Heart right ventricle (tissue), 16 donors: ENCODE results near the gene CACNG1. TPM values are rescaled to one million over a fixed set of nuclear protein-coding genes. Genes with fewer than 3 reads are reported as not detected.

Experiments used
- ATAC-seq, 8 donors: fragments of 200-7000 bp; cut with Tn5 transposase; one replicate each; pipeline ENCODE4 v1.9.1; 2020; ENCODE audit warnings: mild to moderate bottlenecking in 8 of 8, moderate library complexity in 8 of 8, moderate number of reproducible peaks in 1 of 8
- DNase-seq, 2 donors: peaks; one replicate each; pipeline ENCODE4 v3.0.0-alpha.2; 2020
- H3K27ac ChIP-seq, 10 donors: fragments of 200-600 bp; sonication (generic) in 2 of 10; one replicate each; pipeline versions ENCODE4 v1.5.0 to v1.8.0; 2020 to 2022; ENCODE audit warnings: mild to moderate bottlenecking in 3 of 10
- H3K27me3 ChIP-seq, 7 donors: fragments of 200-600 bp; one replicate each; pipeline ENCODE4 v1.8.0; 2021 to 2022; ENCODE audit warnings: mild to moderate bottlenecking in 2 of 7
- H3K36me3 ChIP-seq, 9 donors: fragments of 200-600 bp; sonication (generic) in 1 of 9; one replicate each; pipeline versions ENCODE4 v1.5.0 to v1.8.0; 2020 to 2022; ENCODE audit warnings: mild to moderate bottlenecking in 2 of 9
- H3K4me1 ChIP-seq, 9 donors: fragments of 200-600 bp; sonication (generic) in 1 of 9; one replicate each; pipeline versions ENCODE4 v1.5.0 to v1.8.0; 2020 to 2022; ENCODE audit warnings: mild to moderate bottlenecking in 4 of 9
- H3K4me3 ChIP-seq, 10 donors: fragments of 200-600 bp; sonication (generic) in 2 of 10; one replicate each; pipeline versions ENCODE4 v1.5.0 to v1.8.0; 2020 to 2022; ENCODE audit warnings: mild to moderate bottlenecking in 7 of 10, moderate library complexity in 2 of 10
- H3K9me3 ChIP-seq, 11 donors: fragments of 200-600 bp in 10 of 11; sonication (generic) in 2 of 11; one replicate each; pipeline versions ENCODE4 v1.5.0 to v1.8.0; 2013 to 2022; ENCODE audit warnings: mild to moderate bottlenecking in 2 of 11, control low read depth in 1 of 11, moderate library complexity in 1 of 11
- WGBS, 2 donors: extraction: QIAGEN DNeasy Blood & Tissue Kit; methylation state at CpG; one replicate each; pipeline ENCODE4 v1.1.7; 2013; ENCODE audit warnings: inconsistent platforms in 1 of 2; 5-methylcytosine and 5-hydroxymethylcytosine counted together
- intact Hi-C, 10 donors: fragments of 100-400 bp; cut with DNase I; formaldehyde crosslinking; loops; one replicate each; pipeline versions ENCODE4 v1.11.1 to v1.14.2; 2022
- polyA plus RNA-seq, 2 donors: library from polyadenylated mRNA; stranded (reverse); fragments of 200-250 nt; gene quantifications; one replicate each; pipeline ENCODE4 v1.2.3, GENCODE V29; 2013
- total RNA-seq, 10 donors: library from RNA; stranded (reverse); fragmentation: NEBNext Ultra II Directional in 3 of 10; extraction: Animal tissue kit (Norgen Biotek cat#: 25700) in 3 of 10; gene quantifications; one replicate each; pipeline versions ENCODE4 v1.2.1 to v1.2.4, GENCODE V29; 2021 to 2023
- TF ChIP-seq, protein P1 (sequence below), 9 donors: fragments of 200-600 bp; sonication (generic) in 2 of 9; IDR thresholded peaks; one replicate each; pipeline versions ENCODE4 v1.5.0 to v1.8.0; 2021 to 2022; ENCODE audit warnings: antibody characterized with exemption in 9 of 9, mild to moderate bottlenecking in 5 of 9, moderate library complexity in 1 of 9
- donor health status: Arrhythmogenic right ventricular cardiomyopathy.
- donor health status: ischemic (EF 13 %, LVEDD 7.1; RV severe dilation, severe dysfunction).
- donor health status: healthy with polysubstance abuse.
- donor health status: DM: no; HTN: yes; CAD: no.
- donor health status: DM: no; HTN: no; CAD: no.
- donor health status: ischemic (EF 25% LVEDD 6.9; RV normal size, moderate dysfunction).
- donor health status: ischemic (EF 25% LVEDD 5.7; RV mildly dilated, moderate dysfunction).
- donor health status: healthy.
- donor health status: DM: yes; HTN: yes; CAD: no.
- donor health status: Ischemic cardiomyopathy.
- donor health status: ischemic (EF 35%, LVEDD 5.7; RV mildly dilated, moderate dysfunction).
- donor health status: nonischemic (EF 11% LVEDD 7.7; RV severe dilation, severe dysfunction).
- donor health status: DM: yes; HTN: yes; CAD: no.
- donor health status: PGD.
- donor health status: ischemic (EF 29% LVEDD 5.4; RV normal size, mild dysfunction).
- donor health status: nonischemic (EF 23%, LVEDD 6.1; RV moderate dilation, normal function).

CACNG1 gene
- total and polyA plus RNA-seq, 12 donors = 0.26 TPM; not detected in 11

DNA sequence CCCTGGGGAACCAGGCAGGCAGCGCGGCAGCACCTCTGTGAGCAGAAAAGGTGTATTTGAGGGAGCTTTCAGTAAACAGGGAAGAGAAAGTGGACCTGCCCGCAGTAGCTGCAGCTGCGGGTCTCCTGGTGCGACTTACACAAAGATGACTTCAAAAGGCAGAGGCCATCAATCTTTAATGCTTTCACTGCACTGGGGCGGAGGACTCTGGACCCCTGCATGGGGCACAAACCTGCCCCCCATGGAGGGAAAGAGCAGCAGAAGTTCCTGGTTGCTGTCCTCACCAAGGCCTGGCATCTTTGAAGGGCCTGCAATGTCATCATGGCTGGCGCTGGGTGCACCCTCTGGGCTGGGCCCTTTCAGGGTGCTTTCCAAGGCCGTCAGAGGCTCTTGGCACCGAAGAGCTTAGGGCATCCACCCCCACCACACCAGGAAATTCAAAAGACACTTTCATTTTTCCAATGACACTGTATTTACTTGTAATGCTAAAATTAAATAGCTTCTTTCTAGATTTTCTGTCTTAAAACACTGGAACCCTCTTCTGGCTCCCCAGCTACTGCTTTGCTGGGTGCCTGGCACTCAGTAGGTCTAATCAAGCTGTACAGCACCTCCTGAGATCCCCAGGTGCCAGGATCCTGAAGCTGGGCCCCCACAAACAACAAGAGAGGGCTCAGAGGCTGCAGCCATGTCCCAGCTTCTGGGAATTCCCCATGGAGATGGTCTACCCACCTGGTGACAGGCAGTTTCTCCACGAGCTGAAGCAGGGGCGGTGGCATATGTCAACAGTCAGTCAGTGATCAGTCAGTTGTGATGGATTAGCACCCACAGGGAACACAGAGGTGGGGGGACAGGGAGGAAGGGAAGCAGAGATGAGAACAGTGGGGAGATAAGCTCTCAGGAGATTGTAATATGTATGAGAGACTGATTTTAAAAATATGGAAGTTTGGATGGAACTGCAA lies 2.1 kb upstream of the CACNG1 start:
- no peak overlapping the region for H3K4me3 ChIP-seq
- H3K27me3 ChIP-seq = no peaks in the 10 kb centered on the region
- intact Hi-C loops = no loop called here
- no peak overlapping the region for H3K27ac ChIP-seq
- ATAC-seq = no peak
- peaks cover 0 to under 1% (median 0%) of the 10 kb centered on the region in 11 donors for H3K9me3 ChIP-seq
- H3K4me1 ChIP-seq = peaks cover 0 to 11% (median 0%) of the 10 kb centered on the region in 9 donors
- DNase-seq = no peak
- H3K36me3 ChIP-seq = no peaks in the 10 kb centered on the region
- 63 to 68% methylated on average over 11 of the region's 11 CpGs for WGBS, 2 donors
- TF ChIP-seq, protein P1, sequence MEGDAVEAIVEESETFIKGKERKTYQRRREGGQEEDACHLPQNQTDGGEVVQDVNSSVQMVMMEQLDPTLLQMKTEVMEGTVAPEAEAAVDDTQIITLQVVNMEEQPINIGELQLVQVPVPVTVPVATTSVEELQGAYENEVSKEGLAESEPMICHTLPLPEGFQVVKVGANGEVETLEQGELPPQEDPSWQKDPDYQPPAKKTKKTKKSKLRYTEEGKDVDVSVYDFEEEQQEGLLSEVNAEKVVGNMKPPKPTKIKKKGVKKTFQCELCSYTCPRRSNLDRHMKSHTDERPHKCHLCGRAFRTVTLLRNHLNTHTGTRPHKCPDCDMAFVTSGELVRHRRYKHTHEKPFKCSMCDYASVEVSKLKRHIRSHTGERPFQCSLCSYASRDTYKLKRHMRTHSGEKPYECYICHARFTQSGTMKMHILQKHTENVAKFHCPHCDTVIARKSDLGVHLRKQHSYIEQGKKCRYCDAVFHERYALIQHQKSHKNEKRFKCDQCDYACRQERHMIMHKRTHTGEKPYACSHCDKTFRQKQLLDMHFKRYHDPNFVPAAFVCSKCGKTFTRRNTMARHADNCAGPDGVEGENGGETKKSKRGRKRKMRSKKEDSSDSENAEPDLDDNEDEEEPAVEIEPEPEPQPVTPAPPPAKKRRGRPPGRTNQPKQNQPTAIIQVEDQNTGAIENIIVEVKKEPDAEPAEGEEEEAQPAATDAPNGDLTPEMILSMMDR (IDR thresholded peaks at IDR 0.05) = no peak

DNA sequence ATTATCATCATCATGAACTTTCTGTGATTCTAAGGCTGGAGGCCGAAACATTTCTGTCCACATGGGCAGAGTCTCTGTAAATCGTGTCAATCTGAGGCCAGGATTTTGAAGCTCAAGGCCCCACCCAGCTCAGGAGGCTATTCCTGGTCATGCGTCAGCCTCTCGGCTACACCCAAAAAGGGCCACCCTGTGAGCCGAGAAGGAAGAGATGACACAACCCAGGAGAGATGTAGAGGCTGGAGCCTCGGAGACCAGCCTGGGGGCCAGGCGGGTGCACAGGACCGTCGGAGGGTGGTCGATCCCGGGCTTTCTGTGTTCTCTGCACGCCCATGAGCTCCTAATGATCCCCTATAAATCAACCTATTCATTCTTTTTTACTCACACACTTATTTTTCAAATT lies 1.1 kb upstream of the CACNG1 start:
- TF ChIP-seq, protein P1 (IDR thresholded peaks at IDR 0.05) = no peak
- H3K9me3 ChIP-seq = peaks cover 0 to 11% (median 8%) of the 10 kb centered on the region in 11 donors
- DNase-seq = no peak
- ATAC-seq = no peak
- peaks cover 0 to 11% (median 0%) of the 10 kb centered on the region in 9 donors for H3K4me1 ChIP-seq
- H3K27me3 ChIP-seq = no peaks in the 10 kb centered on the region
- no peak overlapping the region for H3K27ac ChIP-seq
- intact Hi-C loops = no loop called here
- no peaks in the 10 kb centered on the region for H3K36me3 ChIP-seq
- WGBS, 2 donors = 86 to 89% methylated on average over 12 of the region's 12 CpGs
- H3K4me3 ChIP-seq = no peak overlapping the region

DNA sequence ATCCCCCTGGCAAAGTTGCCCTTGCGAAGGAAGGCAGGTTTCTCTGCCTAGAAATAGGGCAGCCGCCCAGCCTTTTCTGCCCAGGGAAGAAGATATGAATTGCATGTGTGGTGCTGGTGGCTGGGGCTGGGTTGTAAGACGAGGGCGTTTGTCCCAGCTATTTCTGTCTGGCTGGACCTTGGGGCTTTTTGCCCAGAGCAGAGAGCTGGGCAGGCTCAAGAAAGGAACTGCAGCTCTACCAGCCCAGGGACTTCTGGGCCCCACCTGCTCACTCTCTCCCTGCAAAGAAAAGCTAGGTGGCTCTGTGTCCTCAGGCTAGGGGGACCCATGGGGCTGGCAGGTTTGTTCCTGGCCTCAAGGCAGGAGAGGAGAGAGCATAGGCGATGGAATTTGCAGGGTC lies 586 bp downstream of the CACNG1 start:
- H3K4me3 ChIP-seq = no peak overlapping the region
- ATAC-seq (peak in 7 of 8 donors; percentile 49 to 89 (median 74)), DNase-seq (peak in 1 of 2 donors; percentile 19)
- H3K9me3 ChIP-seq = peaks cover 0 to 28% (median 16%) of the 10 kb centered on the region in 11 donors
- peaks cover 0 to 11% (median 0%) of the 10 kb centered on the region in 9 donors for H3K4me1 ChIP-seq
- WGBS, 2 donors = 62 to 64% methylated on average over 5 of the region's 5 CpGs
- no peaks in the 10 kb centered on the region for H3K36me3 ChIP-seq
- TF ChIP-seq, protein P1 (IDR thresholded peaks at IDR 0.05) = no peak
- intact Hi-C loops = no loop called here
- H3K27me3 ChIP-seq = no peaks in the 10 kb centered on the region
- peak overlapping the region in 1 of 10 donors; percentile 44 for H3K27ac ChIP-seq

DNA sequence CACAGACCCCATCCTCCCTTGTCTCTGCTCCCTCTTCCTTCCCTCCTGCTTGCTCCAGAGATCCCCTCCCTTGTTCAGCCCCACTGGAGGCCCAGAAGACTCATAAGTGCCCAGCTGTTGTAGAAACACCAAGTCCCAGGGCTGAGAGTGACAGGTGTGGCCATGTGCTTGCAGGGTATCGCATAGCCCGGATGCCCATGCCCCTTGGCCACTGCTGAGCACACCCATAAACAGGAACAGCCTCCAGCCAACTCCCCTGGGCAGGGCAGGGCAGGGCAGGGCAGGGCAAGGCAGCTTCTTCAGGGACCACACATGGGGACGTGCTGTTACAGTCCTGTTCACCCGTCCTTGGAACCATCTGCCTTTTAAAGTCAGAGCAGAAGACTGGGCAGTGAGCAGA lies 2.0 kb downstream of the CACNG1 start:
- TF ChIP-seq, protein P1 (IDR thresholded peaks at IDR 0.05) = no peak
- WGBS, 2 donors = 83 to 90% methylated on average over 4 of the region's 4 CpGs
- Histone ChIP-seq H3K27me3 (no peaks in the 10 kb centered on the region), H3K9me3 (peaks cover 0 to 30% (median 16%) of the 10 kb centered on the region in 11 donors), H3K36me3 (no peaks in the 10 kb centered on the region), H3K27ac (no peak overlapping the region), H3K4me1 (peaks cover 0 to 18% (median 0%) of the 10 kb centered on the region in 9 donors), H3K4me3 (no peak overlapping the region)
- ATAC-seq (no peak), DNase-seq (no peak)
- intact Hi-C loops = no loop called here
